ENCODE measurements around the gene CALCOCO1.

DNA sequence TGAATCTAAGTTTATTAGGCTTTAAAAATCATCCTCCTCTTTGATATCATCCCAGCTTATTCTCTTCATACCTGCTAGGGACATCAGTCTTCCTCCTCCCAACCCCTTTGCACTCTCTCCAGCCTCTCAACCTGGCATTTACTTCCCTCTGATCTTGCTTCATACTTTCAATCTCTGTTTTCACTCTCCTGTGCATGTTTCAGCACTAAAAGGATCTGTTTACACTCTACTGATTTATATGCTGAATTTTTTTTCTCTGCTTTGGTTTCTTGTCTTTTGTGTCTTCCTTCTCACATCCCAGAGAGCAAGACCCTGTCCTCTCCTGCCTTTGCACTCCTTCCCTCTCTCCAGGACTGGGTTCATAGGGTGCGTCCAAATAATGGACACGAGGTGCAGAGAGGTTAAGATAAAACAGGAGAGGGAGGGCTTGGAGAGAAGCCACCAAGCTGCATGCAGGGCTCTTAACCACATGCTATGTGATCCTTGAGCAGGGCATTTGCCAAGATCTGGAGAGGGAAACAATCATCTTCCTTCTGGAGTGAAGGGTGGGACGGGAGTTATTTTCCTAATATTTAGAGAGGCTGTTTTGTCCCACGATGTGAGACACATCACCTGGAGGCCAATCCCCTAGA is 27.5 kb upstream of the CALCOCO1 start:
- TF ChIP-seq EZH2 (IDR thresholded peaks at IDR 0.05; ENCODE audit: insufficient read depth, poor library complexity, severe bottlenecking) (no peak), EZH2phosphoT487 (IDR thresholded peaks at IDR 0.05; ENCODE audit: insufficient read depth, low read depth) (no peak)
